SK-N-SH treated with all-trans-retinoic acid at 6 μM for 48 hours (cell line): ENCODE measurements around the gene MS4A1.

ENCODE experiments used
- CREB5 ChIP-seq: fragments of 250-450 bp; sonication (Bioruptor Pico); IDR thresholded peaks from 2 replicates; pipeline ENCODE4 v1.5.1; 2020; ENCODE audit warnings: low read depth, mild to moderate bottlenecking, moderate library complexity
- CSRNP3 ChIP-seq: fragments of 250-450 bp; sonication (Bioruptor Pico); IDR thresholded peaks from 2 replicates; pipeline ENCODE4 v1.5.1; 2021; ENCODE audit warnings: mild to moderate bottlenecking, moderate library complexity
- ESRRG ChIP-seq: fragments of 250-450 bp; sonication (Bioruptor Pico); IDR thresholded peaks from 2 replicates; pipeline ENCODE4 v1.6.1; 2021; ENCODE audit warnings: mild to moderate bottlenecking
- GLIS3 ChIP-seq: fragments of 250-450 bp; sonication (Bioruptor Pico); IDR thresholded peaks from 2 replicates; pipeline ENCODE4 v1.5.0; 2020; ENCODE audit warnings: mild to moderate bottlenecking, moderate library complexity
- POU6F1 ChIP-seq: fragments of 250-450 bp; sonication (Bioruptor Pico); IDR thresholded peaks from 2 replicates; pipeline ENCODE4 v1.8.0; 2021; ENCODE audit warnings: low read depth, mild to moderate bottlenecking, moderate library complexity, borderline replicate concordance
- PPARA ChIP-seq: fragments of 250-450 bp; sonication (Bioruptor Pico); IDR thresholded peaks from 2 replicates; pipeline ENCODE4 v1.5.0; 2020; ENCODE audit warnings: mild to moderate bottlenecking, borderline replicate concordance
- RARB ChIP-seq: fragments of 250-450 bp; sonication (Bioruptor Pico); IDR thresholded peaks from 2 replicates; pipeline ENCODE4 v1.8.0; 2021; ENCODE audit warnings: mild to moderate bottlenecking, moderate library complexity
- TCF4 ChIP-seq: fragments of 250-450 bp; sonication (Bioruptor Pico); IDR thresholded peaks from 2 replicates; pipeline ENCODE4 v1.8.0; 2021; ENCODE audit warnings: mild to moderate bottlenecking, moderate library complexity, borderline replicate concordance
- TOX ChIP-seq: fragments of 250-450 bp; sonication (Bioruptor Pico); IDR thresholded peaks from 2 replicates; pipeline ENCODE4 v1.8.0; 2021; ENCODE audit warnings: mild to moderate bottlenecking, moderate library complexity, borderline replicate concordance
- ZC3H10 ChIP-seq: fragments of 250-450 bp; sonication (Bioruptor Pico); IDR thresholded peaks from 2 replicates; pipeline ENCODE4 v1.5.1; 2021; ENCODE audit warnings: mild to moderate bottlenecking, moderate library complexity
- ZFP3 ChIP-seq: fragments of 250-450 bp; sonication (Bioruptor Pico); IDR thresholded peaks from 2 replicates; pipeline ENCODE4 v1.5.0; 2020; ENCODE audit warnings: mild to moderate bottlenecking, moderate library complexity
- ZNF70 ChIP-seq: fragments of 450-650 bp; formaldehyde crosslinking; IDR thresholded peaks from 2 replicates; pipeline ENCODE4 v1.5.0; 2020; ENCODE audit warnings: mild to moderate bottlenecking, moderate library complexity
- TF ChIP-seq, protein P1 (sequence below): fragments of 250-450 bp; sonication (Bioruptor Pico); IDR thresholded peaks from 2 replicates; pipeline ENCODE4 v1.8.0; 2020; ENCODE audit warnings: mild to moderate bottlenecking, moderate library complexity, borderline replicate concordance

DNA sequence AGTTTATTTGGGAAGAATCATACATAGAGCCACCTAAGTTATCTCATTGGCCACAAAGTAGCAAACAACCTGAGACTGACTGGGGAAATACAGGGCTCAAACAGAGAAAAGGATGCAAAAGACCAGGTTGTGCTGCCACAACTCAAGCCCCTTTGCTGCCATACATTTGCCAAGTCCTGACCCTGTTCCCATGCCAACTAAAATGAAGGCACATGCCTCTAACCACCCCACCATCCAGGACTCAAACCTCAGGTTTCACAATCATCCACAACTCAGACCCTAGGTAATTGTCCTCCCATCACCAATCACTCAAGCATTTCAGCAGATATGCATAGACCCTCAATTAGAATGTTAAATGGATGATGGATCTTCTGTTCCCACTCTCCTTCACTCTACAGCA is 1.4 kb upstream of the MS4A1 start:
- TF ChIP-seq ZC3H10 (CRISPR knock-in tag) (no peak), GLIS3 (CRISPR knock-in tag) (no peak), ZNF70 (CRISPR knock-in tag) (no peak), TCF4 (CRISPR knock-in tag) (no peak), PPARA (CRISPR knock-in tag) (no peak), ZFP3 (CRISPR knock-in tag) (no peak), TOX (no peak), ESRRG (CRISPR knock-in tag) (no peak), RARB (CRISPR knock-in tag) (no peak), POU6F1 (no peak), CREB5 (CRISPR knock-in tag) (no peak), CSRNP3 (CRISPR knock-in tag) (no peak)
- TF ChIP-seq, protein P1, sequence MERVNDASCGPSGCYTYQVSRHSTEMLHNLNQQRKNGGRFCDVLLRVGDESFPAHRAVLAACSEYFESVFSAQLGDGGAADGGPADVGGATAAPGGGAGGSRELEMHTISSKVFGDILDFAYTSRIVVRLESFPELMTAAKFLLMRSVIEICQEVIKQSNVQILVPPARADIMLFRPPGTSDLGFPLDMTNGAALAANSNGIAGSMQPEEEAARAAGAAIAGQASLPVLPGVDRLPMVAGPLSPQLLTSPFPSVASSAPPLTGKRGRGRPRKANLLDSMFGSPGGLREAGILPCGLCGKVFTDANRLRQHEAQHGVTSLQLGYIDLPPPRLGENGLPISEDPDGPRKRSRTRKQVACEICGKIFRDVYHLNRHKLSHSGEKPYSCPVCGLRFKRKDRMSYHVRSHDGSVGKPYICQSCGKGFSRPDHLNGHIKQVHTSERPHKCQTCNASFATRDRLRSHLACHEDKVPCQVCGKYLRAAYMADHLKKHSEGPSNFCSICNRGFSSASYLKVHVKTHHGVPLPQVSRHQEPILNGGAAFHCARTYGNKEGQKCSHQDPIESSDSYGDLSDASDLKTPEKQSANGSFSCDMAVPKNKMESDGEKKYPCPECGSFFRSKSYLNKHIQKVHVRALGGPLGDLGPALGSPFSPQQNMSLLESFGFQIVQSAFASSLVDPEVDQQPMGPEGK (CRISPR knock-in tag): no peak
